SK-N-SH treated with all-trans-retinoic acid at 6 μM for 48 hours (cell line): ENCODE data around the gene TARS2.

Experiments used
- ATAC-seq: fragments of 200-7000 bp; cut with Tn5 transposase; 3 replicates; pipeline ENCODE4 v1.9.1; 2020; ENCODE audit warnings: mild to moderate bottlenecking, moderate library complexity
- BACH2 ChIP-seq: fragments of 250-450 bp; sonication (Bioruptor Pico); IDR thresholded peaks from 2 replicates; pipeline ENCODE4 v1.9.0; 2021; ENCODE audit warnings: mild to moderate bottlenecking, borderline replicate concordance
- CSDC2 ChIP-seq: fragments of 250-450 bp; sonication (Bioruptor Pico); IDR thresholded peaks from 2 replicates; pipeline ENCODE4 v1.5.0; 2020; ENCODE audit warnings: mild to moderate bottlenecking, moderate library complexity
- ESRRG ChIP-seq: fragments of 250-450 bp; sonication (Bioruptor Pico); IDR thresholded peaks from 2 replicates; pipeline ENCODE4 v1.6.1; 2021; ENCODE audit warnings: mild to moderate bottlenecking
- GLIS3 ChIP-seq: fragments of 250-450 bp; sonication (Bioruptor Pico); IDR thresholded peaks from 2 replicates; pipeline ENCODE4 v1.5.0; 2020; ENCODE audit warnings: mild to moderate bottlenecking, moderate library complexity
- ISL1 ChIP-seq: fragments of 250-450 bp; sonication (Bioruptor Pico); IDR thresholded peaks from 2 replicates; pipeline ENCODE4 v2.1.2; 2022; ENCODE audit warnings: mild to moderate bottlenecking, moderate library complexity
- OSR1 ChIP-seq: fragments of 250-450 bp; sonication (Bioruptor Pico); IDR thresholded peaks from 2 replicates; pipeline ENCODE4 v1.8.0; 2022; ENCODE audit warnings: moderate library complexity, mild to moderate bottlenecking, inconsistent platforms
- PPARA ChIP-seq: fragments of 250-450 bp; sonication (Bioruptor Pico); IDR thresholded peaks from 2 replicates; pipeline ENCODE4 v1.5.0; 2020; ENCODE audit warnings: mild to moderate bottlenecking, borderline replicate concordance
- RARB ChIP-seq: fragments of 250-450 bp; sonication (Bioruptor Pico); IDR thresholded peaks from 2 replicates; pipeline ENCODE4 v1.8.0; 2021; ENCODE audit warnings: mild to moderate bottlenecking, moderate library complexity
- SNAI2 ChIP-seq: fragments of 250-450 bp; sonication (Bioruptor Pico); IDR thresholded peaks from 2 replicates; pipeline ENCODE4 v1.5.0; 2020; ENCODE audit warnings: mild to moderate bottlenecking, moderate library complexity
- TCF4 ChIP-seq: fragments of 250-450 bp; sonication (Bioruptor Pico); IDR thresholded peaks from 2 replicates; pipeline ENCODE4 v1.8.0; 2021; ENCODE audit warnings: mild to moderate bottlenecking, moderate library complexity, borderline replicate concordance
- TOX ChIP-seq: fragments of 250-450 bp; sonication (Bioruptor Pico); IDR thresholded peaks from 2 replicates; pipeline ENCODE4 v1.8.0; 2021; ENCODE audit warnings: mild to moderate bottlenecking, moderate library complexity, borderline replicate concordance
- ZC3H10 ChIP-seq: fragments of 250-450 bp; sonication (Bioruptor Pico); IDR thresholded peaks from 2 replicates; pipeline ENCODE4 v1.5.1; 2021; ENCODE audit warnings: mild to moderate bottlenecking, moderate library complexity
- ZFP3 ChIP-seq: fragments of 250-450 bp; sonication (Bioruptor Pico); IDR thresholded peaks from 2 replicates; pipeline ENCODE4 v1.5.0; 2020; ENCODE audit warnings: mild to moderate bottlenecking, moderate library complexity
- ZFP30 ChIP-seq: fragments of 450-650 bp; formaldehyde crosslinking; IDR thresholded peaks from 2 replicates; pipeline ENCODE4 v1.5.0; 2022; ENCODE audit warnings: mild to moderate bottlenecking, moderate library complexity
- ZNF565 ChIP-seq: fragments of 450-650 bp; formaldehyde crosslinking; conservative IDR thresholded peaks from 2 replicates; pipeline ENCODE4 v1.5.0; 2020; ENCODE audit warnings: low read depth, mild to moderate bottlenecking, moderate library complexity
- ZNF70 ChIP-seq: fragments of 450-650 bp; formaldehyde crosslinking; IDR thresholded peaks from 2 replicates; pipeline ENCODE4 v1.5.0; 2020; ENCODE audit warnings: mild to moderate bottlenecking, moderate library complexity
- ZNF8 ChIP-seq: fragments of 450-650 bp; formaldehyde crosslinking; IDR thresholded peaks from 2 replicates; pipeline ENCODE4 v1.5.0; 2020; ENCODE audit warnings: mild to moderate bottlenecking, moderate library complexity
- TF ChIP-seq, protein P1 (sequence below): fragments of 250-450 bp; sonication (Bioruptor Pico); IDR thresholded peaks from 2 replicates; pipeline ENCODE4 v1.5.1; 2020; ENCODE audit warnings: low read depth, mild to moderate bottlenecking, moderate library complexity
- TF ChIP-seq, protein P2 (sequence below): fragments of 250-450 bp; sonication (Bioruptor Pico); IDR thresholded peaks from 2 replicates; pipeline ENCODE4 v1.8.0; 2021; ENCODE audit warnings: low read depth, mild to moderate bottlenecking, moderate library complexity, borderline replicate concordance
- TF ChIP-seq, protein P3 (sequence below): fragments of 250-450 bp; sonication (Bioruptor Pico); IDR thresholded peaks from 2 replicates; pipeline ENCODE4 v1.8.0; 2020; ENCODE audit warnings: mild to moderate bottlenecking, moderate library complexity, borderline replicate concordance
- TF ChIP-seq, protein P4 (sequence below): fragments of 250-450 bp; sonication (Bioruptor Pico); IDR thresholded peaks from 2 replicates; pipeline ENCODE4 v1.5.1; 2021; ENCODE audit warnings: mild to moderate bottlenecking, moderate library complexity

Gene TARS2

DNA sequence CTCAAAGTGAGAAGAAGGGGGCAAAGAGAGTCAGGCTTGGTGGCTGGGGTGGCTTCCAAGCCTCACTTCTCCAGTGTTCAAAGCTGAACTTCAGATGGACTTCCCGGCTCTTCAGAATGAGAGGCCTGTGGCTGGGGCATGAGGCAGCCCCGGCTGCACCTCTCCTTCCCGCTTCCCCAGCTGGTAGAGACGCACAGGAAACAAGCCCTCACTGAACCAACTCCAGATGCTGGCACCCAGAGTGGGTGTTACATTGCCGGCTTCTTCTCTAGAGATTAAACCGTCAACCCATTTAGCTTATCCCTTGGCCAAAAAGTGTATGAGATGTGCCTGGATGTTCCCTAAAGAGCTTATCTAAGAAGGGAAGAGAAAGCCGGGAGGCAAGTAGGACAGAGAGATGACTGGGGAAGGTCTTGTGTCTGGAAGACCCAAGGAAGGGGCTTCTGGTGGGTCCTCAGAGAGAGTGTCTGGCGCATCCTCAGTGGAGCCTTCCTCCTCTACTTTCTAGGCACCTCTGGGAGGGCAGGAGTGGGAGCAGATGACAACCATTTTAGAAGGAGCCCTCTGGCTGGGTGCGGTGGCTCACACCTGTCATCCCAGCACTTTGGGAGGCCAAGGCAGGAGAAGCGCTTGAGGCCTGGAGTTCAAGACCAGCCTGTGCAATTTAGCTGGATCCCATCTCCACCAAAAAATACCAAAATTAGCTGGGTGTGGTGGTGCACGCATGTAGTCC, 64.0 kb downstream of the TARS2 start:
- no peak for ATAC-seq
- TF ChIP-seq ZFP30 (CRISPR knock-in tag) (no peak), ISL1 (CRISPR knock-in tag) (no peak), ZFP3 (CRISPR knock-in tag) (no peak), ZNF70 (CRISPR knock-in tag) (no peak), RARB (CRISPR knock-in tag) (no peak), TCF4 (CRISPR knock-in tag) (no peak), ZC3H10 (CRISPR knock-in tag) (no peak), TOX (CRISPR knock-in tag) (no peak), PPARA (CRISPR knock-in tag) (no peak), CSDC2 (CRISPR knock-in tag) (no peak), BACH2 (CRISPR knock-in tag) (no peak)
- TF ChIP-seq, protein P1, sequence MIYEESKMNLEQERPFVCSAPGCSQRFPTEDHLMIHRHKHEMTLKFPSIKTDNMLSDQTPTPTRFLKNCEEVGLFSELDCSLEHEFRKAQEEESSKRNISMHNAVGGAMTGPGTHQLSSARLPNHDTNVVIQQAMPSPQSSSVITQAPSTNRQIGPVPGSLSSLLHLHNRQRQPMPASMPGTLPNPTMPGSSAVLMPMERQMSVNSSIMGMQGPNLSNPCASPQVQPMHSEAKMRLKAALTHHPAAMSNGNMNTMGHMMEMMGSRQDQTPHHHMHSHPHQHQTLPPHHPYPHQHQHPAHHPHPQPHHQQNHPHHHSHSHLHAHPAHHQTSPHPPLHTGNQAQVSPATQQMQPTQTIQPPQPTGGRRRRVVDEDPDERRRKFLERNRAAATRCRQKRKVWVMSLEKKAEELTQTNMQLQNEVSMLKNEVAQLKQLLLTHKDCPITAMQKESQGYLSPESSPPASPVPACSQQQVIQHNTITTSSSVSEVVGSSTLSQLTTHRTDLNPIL (CRISPR knock-in tag) = no peak

DNA sequence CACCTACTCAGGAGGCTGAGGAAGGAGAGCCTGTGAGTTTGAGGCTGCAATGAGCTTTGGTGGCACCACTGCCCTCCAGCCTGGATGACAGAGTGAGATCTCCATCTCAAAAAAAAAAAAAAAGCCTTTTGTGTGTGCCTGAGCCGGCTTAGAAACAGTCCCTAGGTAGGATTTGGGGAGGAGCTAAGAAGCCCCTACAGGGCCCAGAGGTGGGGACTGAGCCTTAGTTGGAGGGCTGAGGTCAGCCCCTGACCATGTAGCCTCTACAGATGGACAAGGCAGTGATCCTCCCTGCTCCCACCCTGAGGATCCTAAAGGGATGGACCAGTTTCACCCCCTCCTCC, 64.5 kb downstream of the TARS2 start:
- no peak for ATAC-seq
- TF ChIP-seq, protein P2, sequence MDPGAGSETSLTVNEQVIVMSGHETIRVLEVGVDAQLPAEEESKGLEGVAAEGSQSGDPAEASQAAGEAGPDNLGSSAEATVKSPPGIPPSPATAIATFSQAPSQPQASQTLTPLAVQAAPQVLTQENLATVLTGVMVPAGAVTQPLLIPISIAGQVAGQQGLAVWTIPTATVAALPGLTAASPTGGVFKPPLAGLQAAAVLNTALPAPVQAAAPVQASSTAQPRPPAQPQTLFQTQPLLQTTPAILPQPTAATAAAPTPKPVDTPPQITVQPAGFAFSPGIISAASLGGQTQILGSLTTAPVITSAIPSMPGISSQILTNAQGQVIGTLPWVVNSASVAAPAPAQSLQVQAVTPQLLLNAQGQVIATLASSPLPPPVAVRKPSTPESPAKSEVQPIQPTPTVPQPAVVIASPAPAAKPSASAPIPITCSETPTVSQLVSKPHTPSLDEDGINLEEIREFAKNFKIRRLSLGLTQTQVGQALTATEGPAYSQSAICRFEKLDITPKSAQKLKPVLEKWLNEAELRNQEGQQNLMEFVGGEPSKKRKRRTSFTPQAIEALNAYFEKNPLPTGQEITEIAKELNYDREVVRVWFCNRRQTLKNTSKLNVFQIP (CRISPR knock-in tag) = no peak
- no peak for TF ChIP-seq CSDC2 (CRISPR knock-in tag)
- TF ChIP-seq OSR1 = no peak
- TF ChIP-seq, protein P3, sequence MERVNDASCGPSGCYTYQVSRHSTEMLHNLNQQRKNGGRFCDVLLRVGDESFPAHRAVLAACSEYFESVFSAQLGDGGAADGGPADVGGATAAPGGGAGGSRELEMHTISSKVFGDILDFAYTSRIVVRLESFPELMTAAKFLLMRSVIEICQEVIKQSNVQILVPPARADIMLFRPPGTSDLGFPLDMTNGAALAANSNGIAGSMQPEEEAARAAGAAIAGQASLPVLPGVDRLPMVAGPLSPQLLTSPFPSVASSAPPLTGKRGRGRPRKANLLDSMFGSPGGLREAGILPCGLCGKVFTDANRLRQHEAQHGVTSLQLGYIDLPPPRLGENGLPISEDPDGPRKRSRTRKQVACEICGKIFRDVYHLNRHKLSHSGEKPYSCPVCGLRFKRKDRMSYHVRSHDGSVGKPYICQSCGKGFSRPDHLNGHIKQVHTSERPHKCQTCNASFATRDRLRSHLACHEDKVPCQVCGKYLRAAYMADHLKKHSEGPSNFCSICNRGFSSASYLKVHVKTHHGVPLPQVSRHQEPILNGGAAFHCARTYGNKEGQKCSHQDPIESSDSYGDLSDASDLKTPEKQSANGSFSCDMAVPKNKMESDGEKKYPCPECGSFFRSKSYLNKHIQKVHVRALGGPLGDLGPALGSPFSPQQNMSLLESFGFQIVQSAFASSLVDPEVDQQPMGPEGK = no peak
- no peak for TF ChIP-seq SNAI2 (CRISPR knock-in tag)
- TF ChIP-seq TOX (CRISPR knock-in tag) = no peak
- no peak for TF ChIP-seq GLIS3 (CRISPR knock-in tag)
- no peak for TF ChIP-seq ZNF70 (CRISPR knock-in tag)
- no peak for TF ChIP-seq ZNF565 (CRISPR knock-in tag)
- TF ChIP-seq, protein P4, sequence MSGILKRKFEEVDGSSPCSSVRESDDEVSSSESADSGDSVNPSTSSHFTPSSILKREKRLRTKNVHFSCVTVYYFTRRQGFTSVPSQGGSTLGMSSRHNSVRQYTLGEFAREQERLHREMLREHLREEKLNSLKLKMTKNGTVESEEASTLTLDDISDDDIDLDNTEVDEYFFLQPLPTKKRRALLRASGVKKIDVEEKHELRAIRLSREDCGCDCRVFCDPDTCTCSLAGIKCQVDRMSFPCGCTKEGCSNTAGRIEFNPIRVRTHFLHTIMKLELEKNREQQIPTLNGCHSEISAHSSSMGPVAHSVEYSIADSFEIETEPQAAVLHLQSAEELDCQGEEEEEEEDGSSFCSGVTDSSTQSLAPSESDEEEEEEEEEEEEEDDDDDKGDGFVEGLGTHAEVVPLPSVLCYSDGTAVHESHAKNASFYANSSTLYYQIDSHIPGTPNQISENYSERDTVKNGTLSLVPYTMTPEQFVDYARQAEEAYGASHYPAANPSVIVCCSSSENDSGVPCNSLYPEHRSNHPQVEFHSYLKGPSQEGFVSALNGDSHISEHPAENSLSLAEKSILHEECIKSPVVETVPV (CRISPR knock-in tag) = no peak
- TF ChIP-seq ZNF8 (CRISPR knock-in tag) = no peak
- no peak for TF ChIP-seq ISL1 (CRISPR knock-in tag)
- no peak for TF ChIP-seq BACH2 (CRISPR knock-in tag)
- TF ChIP-seq, protein P1 (CRISPR knock-in tag) = no peak
- TF ChIP-seq, all 23 proteins: peak for 0

DNA sequence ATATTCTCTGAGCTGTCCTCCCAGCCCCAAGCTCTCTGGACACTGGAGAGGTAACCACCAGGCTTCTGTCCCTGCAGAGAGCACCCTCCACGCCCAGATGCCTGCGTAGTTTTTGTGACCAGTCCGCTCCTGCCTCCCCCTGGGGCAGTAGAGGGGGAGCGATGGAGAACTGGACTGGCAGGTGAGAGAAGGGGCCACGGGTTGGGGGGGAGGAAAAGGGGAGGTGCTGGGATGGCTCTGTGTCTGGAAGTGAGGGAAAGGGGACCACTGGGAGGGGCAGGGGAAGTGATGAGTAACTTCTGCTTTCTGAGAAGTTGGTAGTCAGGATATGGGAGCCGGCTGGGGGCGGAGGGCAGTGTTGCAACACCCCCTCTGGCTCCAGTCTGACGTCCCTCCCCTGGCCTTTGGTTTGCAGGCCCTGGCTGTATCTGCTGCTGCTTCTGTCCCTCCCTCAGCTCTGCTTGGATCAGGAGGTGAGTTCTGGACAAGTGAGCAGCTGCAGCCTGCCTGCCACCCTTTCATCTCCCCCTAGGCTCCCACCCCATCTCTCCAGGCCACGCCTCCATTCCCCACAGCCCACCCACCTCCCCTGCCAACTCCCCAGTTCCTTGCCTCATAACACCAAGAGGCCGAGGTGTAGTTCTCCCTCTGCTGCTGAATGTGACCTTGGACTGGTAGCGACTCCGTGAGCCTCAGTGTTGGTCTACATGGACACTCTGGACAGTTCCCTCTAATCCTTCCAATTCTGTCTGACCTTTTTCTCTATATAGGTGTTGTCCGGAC, 65.1 kb downstream of the TARS2 start:
- ATAC-seq = peak; percentile 31
- TF ChIP-seq ZFP3 (CRISPR knock-in tag) (no peak), ESRRG (CRISPR knock-in tag) (no peak), ISL1 (CRISPR knock-in tag) (no peak), ZFP30 (CRISPR knock-in tag) (no peak)
- TF ChIP-seq, protein P2 (CRISPR knock-in tag) = no peak
- TF ChIP-seq, protein P3 = no peak
- TF ChIP-seq, protein P4 (CRISPR knock-in tag) = no peak
- TF ChIP-seq, protein P1 (CRISPR knock-in tag) = no peak
